Gastroesophageal sphincter (tissue), 3 donors: ENCODE results near the gene LRRC3.

Experiments
- CTCF ChIP-seq, 4 experiments: fragments of 200-600 bp in 2 of 4; fragments of 450-650 bp in 2 of 4; sonication (generic) in 1 of 4; IDR thresholded peaks; one replicate each; pipeline ENCODE4 v1.5.1; 2017 to 2019; ENCODE audit warnings: antibody characterized with exemption in 4 of 4, mild to moderate bottlenecking in 2 of 4, moderate library complexity in 2 of 4
- EP300 ChIP-seq: sonication (generic); formaldehyde crosslinking; IDR thresholded peaks from one replicate; pipeline ENCODE4 v1.6.1; 2017; ENCODE audit warnings: antibody characterized with exemption, mild to moderate bottlenecking
- POLR2AphosphoS5 ChIP-seq: sonication (generic); formaldehyde crosslinking; IDR thresholded peaks from one replicate; pipeline ENCODE4 v1.6.1; 2017; ENCODE audit warnings: antibody characterized with exemption

GRCh38 chr21:44405948-44406872, 49.1 kb upstream of the LRRC3 start:
- no peak for TF ChIP-seq EP300
- no peak for TF ChIP-seq POLR2AphosphoS5
- TF ChIP-seq CTCF (IDR thresholded peaks at IDR 0.05), result no peak
